HCT116 (cell line): ENCODE results near the gene ALG6. TPM values are rescaled to one million over a fixed set of nuclear protein-coding genes. Genes with fewer than 3 reads are reported as not detected.

Source experiments
- ATAC-seq: fragments of 200-7000 bp; cut with Tn5 transposase; 2 replicates; pipeline ENCODE4 v1.9.1; 2020; ENCODE audit warnings: mild to moderate bottlenecking, moderate library complexity
- BruUV-seq: library from RNA; stranded (reverse); fragments of 400-500 nt; replicated peaks from 2 replicates; lab custom pipeline; 2021; lab: Mats Ljungman, UMichigan
- CTCF ChIA-PET: fragments of 300-600 bp; sonication (Branson Sonifier 250); formaldehyde crosslinking; loops from one replicate; lab custom pipeline; 2021; ENCODE audit warnings: antibody characterized with exemption; lab: Charles Lee
- POLR2A ChIA-PET: fragments of 300-600, 350-600 bp; sonication (Branson Sonifier 250); formaldehyde crosslinking; loops from one replicate; lab custom pipeline; 2021; ENCODE audit warnings: antibody characterized with exemption; lab: Charles Lee
- RAD21 ChIA-PET, 2 experiments: fragments of 300-600 bp; sonication (Branson Sonifier 250); formaldehyde crosslinking; loops; one replicate each; lab custom pipeline; 2023; ENCODE audit warnings: low total read pairs in 2 of 2; ENCODE audit not compliant: uncharacterized antibody in 2 of 2, unreplicated experiment in 2 of 2, low non-redundant PET in 1 of 2; lab: Charles Lee
- DNase-seq: peaks from one replicate; pipeline ENCODE4 v3.0.0-alpha.2; 2010; ENCODE audit warnings: low read depth, low spot score
- H2AFZ ChIP-seq: fragments of 200-600 bp; shearing (Covaris generic), sonication (generic); 2 replicates; pipeline ENCODE4 v1.6.1; 2017; ENCODE audit warnings: low read depth, mixed run types, mixed read lengths, antibody characterized with exemption, low read length; ENCODE audit not compliant: poor library complexity, severe bottlenecking
- H3K27ac ChIP-seq: 2 replicates; pipeline ENCODE4 v1.5.1; 2012; ENCODE audit warnings: low read depth, low read length
- H3K27me3 ChIP-seq: fragments of 200-600 bp; sonication (generic); 2 replicates; pipeline ENCODE4 v1.6.1; 2016; ENCODE audit warnings: mixed run types, low read length, mixed read lengths; ENCODE audit not compliant: insufficient read depth
- H3K36me3 ChIP-seq, 2 experiments: fragments of 200-500 bp in 1 of 2; fragments of 200-600 bp in 1 of 2; sonication (Bioruptor generic) in 1 of 2; sonication (generic) in 1 of 2; 2 replicates each; pipeline versions ENCODE4 v1.5.1 to v1.6.1; 2014 to 2016; ENCODE audit warnings: low read length in 2 of 2, inconsistent platforms in 1 of 2, mixed read lengths in 1 of 2, mixed run types in 1 of 2; ENCODE audit not compliant: insufficient read depth in 2 of 2, control insufficient read depth in 1 of 2
- H3K4me1 ChIP-seq, 2 experiments: fragments of 200-600 bp in 1 of 2; sonication (generic) in 1 of 2; 2 replicates each; pipeline versions ENCODE4 v1.5.1 to v1.6.1; 2012 to 2017; ENCODE audit warnings: low read length in 2 of 2, inconsistent platforms in 1 of 2, mild to moderate bottlenecking in 1 of 2, mixed read lengths in 1 of 2, mixed run types in 1 of 2, moderate library complexity in 1 of 2; ENCODE audit not compliant: insufficient read depth in 2 of 2, control insufficient read depth in 1 of 2
- H3K4me2 ChIP-seq: fragments of 200-600 bp; sonication (generic); 2 replicates; pipeline ENCODE4 v1.6.1; 2017; ENCODE audit warnings: mixed run types, low read length, mixed read lengths
- H3K4me3 ChIP-seq, 2 experiments: fragments of 200-600 bp in 1 of 2; sonication (generic) in 1 of 2; replicated peaks in 1 of 2; 2 replicates each; pipeline ENCODE4 v1.5.1; 2011 to 2016; ENCODE audit warnings: low read length in 2 of 2, control low read depth in 1 of 2, low read depth in 1 of 2, mild to moderate bottlenecking in 1 of 2, mixed read lengths in 1 of 2, mixed run types in 1 of 2
- H3K79me2 ChIP-seq: fragments of 200-600 bp; sonication (generic); 2 replicates; pipeline ENCODE4 v1.6.1; 2017; ENCODE audit warnings: mild to moderate bottlenecking, mixed run types, low read length, moderate library complexity, mixed read lengths; ENCODE audit not compliant: insufficient read depth
- H3K9ac ChIP-seq: fragments of 200-600 bp; sonication (generic); 2 replicates; pipeline ENCODE4 v1.6.1; 2016; ENCODE audit warnings: low read length, mixed read lengths
- H3K9me2 ChIP-seq: fragments of 200-600 bp; sonication (generic), shearing (Covaris generic); 2 replicates; pipeline ENCODE4 v1.6.1; 2017; ENCODE audit warnings: mixed run types, mild to moderate bottlenecking, moderate library complexity; ENCODE audit not compliant: insufficient read depth
- H3K9me3 ChIP-seq, 2 experiments: fragments of 200-500 bp in 1 of 2; fragments of 200-600 bp in 1 of 2; sonication (Bioruptor generic) in 1 of 2; sonication (generic) in 1 of 2; 2 replicates each; pipeline ENCODE4 v1.6.1; 2014 to 2017; ENCODE audit warnings: low read length in 2 of 2, mixed read lengths in 2 of 2, inconsistent platforms in 1 of 2, low read depth in 1 of 2, mild to moderate bottlenecking in 1 of 2, mixed run types in 1 of 2, moderate library complexity in 1 of 2; ENCODE audit not compliant: control insufficient read depth in 1 of 2, insufficient read depth in 1 of 2
- H4K20me1 ChIP-seq: fragments of 200-600 bp; sonication (generic), shearing (Covaris generic); 2 replicates; pipeline ENCODE4 v1.6.1; 2017; ENCODE audit warnings: mixed run types, mild to moderate bottlenecking, moderate library complexity; ENCODE audit not compliant: insufficient read depth
- ATF3 ChIP-seq: IDR thresholded peaks from 2 replicates; pipeline ENCODE4 v1.6.1; 2012
- FOSL1 ChIP-seq: IDR thresholded peaks from 2 replicates; pipeline ENCODE4 v1.6.1; 2012; ENCODE audit warnings: low read depth
- JUND ChIP-seq: IDR thresholded peaks from 2 replicates; pipeline ENCODE4 v1.6.1; 2012
- POLR2AphosphoS5 ChIP-seq: IDR thresholded peaks from 2 replicates; pipeline ENCODE4 v1.6.1; 2011; ENCODE audit warnings: mild to moderate bottlenecking, low read depth, low read length, moderate library complexity
- SIN3A ChIP-seq: IDR thresholded peaks from 2 replicates; pipeline ENCODE4 v1.6.1; 2012; ENCODE audit warnings: low read depth
- SP1 ChIP-seq: IDR thresholded peaks from 2 replicates; pipeline ENCODE4 v1.6.1; 2012; ENCODE audit warnings: low read depth
- SRF ChIP-seq: IDR thresholded peaks from 2 replicates; pipeline ENCODE4 v1.6.1; 2012; ENCODE audit warnings: low read depth
- TCF7L2 ChIP-seq: IDR thresholded peaks from 2 replicates; pipeline ENCODE4 v1.7.0; 2011; ENCODE audit warnings: borderline replicate concordance, inconsistent platforms; ENCODE audit not compliant: insufficient read depth, insufficient read length; ENCODE audit errors: extremely low read depth
- YY1 ChIP-seq: IDR thresholded peaks from 2 replicates; pipeline ENCODE4 v1.6.1; 2011; ENCODE audit warnings: low read length, low read depth, moderate library complexity, mild to moderate bottlenecking; ENCODE audit not compliant: insufficient replicate concordance; ENCODE audit errors: extremely low read depth
- ZBTB33 ChIP-seq: IDR thresholded peaks from 2 replicates; pipeline ENCODE4 v1.6.1; 2011; ENCODE audit warnings: mild to moderate bottlenecking, low read length, moderate library complexity; ENCODE audit not compliant: insufficient replicate concordance; ENCODE audit errors: extremely low read depth
- intact Hi-C: fragments of 100-400 bp; cut with micrococcal nuclease; formaldehyde crosslinking; loops from 2 replicates; pipeline ENCODE4 v1.10.0; 2022
- total RNA-seq: library from RNA; stranded (reverse); gene quantifications from one replicate; pipeline ENCODE4 v1.2.1, GENCODE V29; 2021; ENCODE audit not compliant: unreplicated experiment
- TF ChIP-seq, protein P1 (sequence below), 3 experiments: fragments of 200-600 bp in 1 of 3; sonication (generic) in 1 of 3; IDR thresholded peaks in 2 of 3; conservative IDR thresholded peaks in 1 of 3; 2 replicates each; pipeline ENCODE4 v1.5.1; 2012 to 2017; ENCODE audit warnings: low read depth in 2 of 3, low read length in 2 of 3, antibody characterized with exemption in 1 of 3, borderline replicate concordance in 1 of 3, control low read depth in 1 of 3, mild to moderate bottlenecking in 1 of 3, mixed read lengths in 1 of 3, mixed run types in 1 of 3, moderate library complexity in 1 of 3; ENCODE audit not compliant: insufficient read depth in 1 of 3

ALG6 gene
- total RNA-seq, 1 experiment from 2014 or later, result 14.7 TPM

- Histone ChIP-seq H3K27ac (no peak overlapping the region), H3K4me3 (no peak overlapping the region), H3K9me3 (no peaks in the 10 kb centered on the region), H3K79me2 (no peaks in the 10 kb centered on the region), H3K27me3 (no peaks in the 10 kb centered on the region), H3K4me2 (no peak overlapping the region), H3K9ac (no peak overlapping the region), H3K4me1 (no peaks in the 10 kb centered on the region), H3K9me2 (no peaks in the 10 kb centered on the region), H2AFZ (no peak overlapping the region), H4K20me1 (no peaks in the 10 kb centered on the region), H3K36me3 (no peaks in the 10 kb centered on the region)
- DNase-seq (no peak), ATAC-seq (no peak)
- BruUV-seq, result no TSS peak
- POLR2A ChIA-PET, result no interaction called here
- intact Hi-C loops, result no loop called here
- CTCF ChIA-PET, result no interaction called here
- TF ChIP-seq SIN3A, result no peak
- TF ChIP-seq FOSL1, result no peak
- no peak for TF ChIP-seq JUND
- no peak for TF ChIP-seq SRF
- TF ChIP-seq, protein P1, sequence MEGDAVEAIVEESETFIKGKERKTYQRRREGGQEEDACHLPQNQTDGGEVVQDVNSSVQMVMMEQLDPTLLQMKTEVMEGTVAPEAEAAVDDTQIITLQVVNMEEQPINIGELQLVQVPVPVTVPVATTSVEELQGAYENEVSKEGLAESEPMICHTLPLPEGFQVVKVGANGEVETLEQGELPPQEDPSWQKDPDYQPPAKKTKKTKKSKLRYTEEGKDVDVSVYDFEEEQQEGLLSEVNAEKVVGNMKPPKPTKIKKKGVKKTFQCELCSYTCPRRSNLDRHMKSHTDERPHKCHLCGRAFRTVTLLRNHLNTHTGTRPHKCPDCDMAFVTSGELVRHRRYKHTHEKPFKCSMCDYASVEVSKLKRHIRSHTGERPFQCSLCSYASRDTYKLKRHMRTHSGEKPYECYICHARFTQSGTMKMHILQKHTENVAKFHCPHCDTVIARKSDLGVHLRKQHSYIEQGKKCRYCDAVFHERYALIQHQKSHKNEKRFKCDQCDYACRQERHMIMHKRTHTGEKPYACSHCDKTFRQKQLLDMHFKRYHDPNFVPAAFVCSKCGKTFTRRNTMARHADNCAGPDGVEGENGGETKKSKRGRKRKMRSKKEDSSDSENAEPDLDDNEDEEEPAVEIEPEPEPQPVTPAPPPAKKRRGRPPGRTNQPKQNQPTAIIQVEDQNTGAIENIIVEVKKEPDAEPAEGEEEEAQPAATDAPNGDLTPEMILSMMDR (IDR thresholded peaks at IDR 0.05 in 2 of 3, conservative IDR thresholded peaks at IDR 0.05 in 1 of 3; ENCODE audit: borderline replicate concordance in 1 of 3, insufficient read depth in 1 of 3, low read depth in 2 of 3, low read length in 2 of 3), result no peak
- TF ChIP-seq YY1, result no peak
- RAD21 ChIA-PET, result no interaction called here
Observed at GRCh38 chr1:63405987-63406386, 38.6 kb downstream of the ALG6 start.

DNA sequence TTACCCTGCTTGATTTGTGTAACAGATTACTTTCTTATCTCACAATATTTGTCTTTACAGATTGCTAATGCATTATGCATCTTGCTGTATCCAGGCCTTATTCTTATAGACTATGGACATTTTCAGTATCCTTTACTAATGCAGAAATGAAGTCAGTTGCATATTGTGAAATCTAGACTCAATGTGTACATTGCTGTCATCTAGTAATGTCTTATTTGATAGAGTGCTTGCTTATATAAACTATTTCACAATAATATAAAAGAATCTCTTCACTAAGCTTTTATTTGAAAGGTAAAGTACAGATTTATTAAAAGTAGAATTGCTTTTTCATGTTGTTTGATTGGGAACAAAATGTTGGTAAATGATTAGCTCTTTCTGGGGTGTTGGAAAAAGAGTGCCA lies 39.6 kb downstream of the ALG6 start:
- Histone ChIP-seq H3K27ac (no peak overlapping the region), H3K79me2 (no peaks in the 10 kb centered on the region), H3K9ac (no peak overlapping the region), H4K20me1 (no peaks in the 10 kb centered on the region), H2AFZ (no peak overlapping the region), H3K4me1 (no peaks in the 10 kb centered on the region), H3K27me3 (no peaks in the 10 kb centered on the region), H3K9me2 (no peaks in the 10 kb centered on the region)
- ChIA-PET RAD21 (no interaction called here), POLR2A (no interaction called here)
- no TSS peak for BruUV-seq
- ATAC-seq, result no peak
- TF ChIP-seq, protein P1 (IDR thresholded peaks at IDR 0.05 in 2 of 3, conservative IDR thresholded peaks at IDR 0.05 in 1 of 3; ENCODE audit: borderline replicate concordance in 1 of 3, insufficient read depth in 1 of 3, low read depth in 2 of 3, low read length in 2 of 3), result no peak
- TF ChIP-seq SP1, result no peak
- no peak for TF ChIP-seq TCF7L2
- TF ChIP-seq POLR2AphosphoS5, result no peak
- TF ChIP-seq ATF3, result no peak
- no peak for TF ChIP-seq JUND
- no peak for TF ChIP-seq ZBTB33
- TF ChIP-seq, all 23 proteins: peak for 0
- H3K9me3 ChIP-seq, result no peaks in the 10 kb centered on the region
- CTCF ChIA-PET, result no interaction called here
- H3K4me3 ChIP-seq, result no peak overlapping the region
- H3K36me3 ChIP-seq, result no peaks in the 10 kb centered on the region
- no peak overlapping the region for H3K4me2 ChIP-seq
- intact Hi-C loops, result no loop called here
- DNase-seq, result no peak
